Mesendoderm (in vitro differentiated cells): ENCODE results near the gene SPOCK1.

ENCODE experiments used
- DNase-seq: peaks from one replicate; pipeline ENCODE4 v3.0.0; 2013
- H2AK5ac ChIP-seq: 2 replicates; pipeline ENCODE4 v1.6.1; 2013; ENCODE audit warnings: low read length, inconsistent platforms
- H2BK120ac ChIP-seq: 2 replicates; pipeline ENCODE4 v1.6.1; 2013; ENCODE audit warnings: low read depth, mild to moderate bottlenecking, low read length, moderate library complexity, mixed read lengths
- H2BK15ac ChIP-seq: replicated peaks from 2 replicates; pipeline ENCODE4 v1.6.1; 2013; ENCODE audit warnings: low read depth, mild to moderate bottlenecking, moderate library complexity
- H2BK5ac ChIP-seq: 2 replicates; pipeline ENCODE4 v1.6.1; 2013; ENCODE audit warnings: low read length, inconsistent platforms
- H3K18ac ChIP-seq: 2 replicates; pipeline ENCODE4 v1.6.1; 2013; ENCODE audit warnings: mild to moderate bottlenecking, low read length, mixed read lengths
- H3K23ac ChIP-seq: one replicate; pipeline ENCODE4 v1.6.1; 2013; ENCODE audit warnings: low read length
- H3K27ac ChIP-seq: 2 replicates; pipeline ENCODE4 v1.5.1; 2013; ENCODE audit warnings: low read depth, mild to moderate bottlenecking, inconsistent platforms, low read length, moderate library complexity
- H3K27me3 ChIP-seq: 2 replicates; pipeline ENCODE4 v1.6.1; 2013; ENCODE audit warnings: low read length, control low read depth, mild to moderate bottlenecking, inconsistent platforms; ENCODE audit not compliant: insufficient read depth, poor library complexity
- H3K36me3 ChIP-seq: 2 replicates; pipeline ENCODE4 v1.6.1; 2013; ENCODE audit warnings: low read length, inconsistent platforms; ENCODE audit not compliant: control insufficient read depth, insufficient read depth
- H3K4ac ChIP-seq: one replicate; pipeline ENCODE4 v1.6.1; 2013; ENCODE audit warnings: low read depth, mild to moderate bottlenecking, low read length, moderate library complexity
- H3K4me1 ChIP-seq: 2 replicates; pipeline ENCODE4 v1.6.1; 2013; ENCODE audit warnings: low read depth, low read length, inconsistent platforms; ENCODE audit not compliant: control insufficient read depth
- H3K4me2 ChIP-seq: 2 replicates; pipeline ENCODE4 v1.6.1; 2013; ENCODE audit warnings: low read length
- H3K4me3 ChIP-seq: 2 replicates; pipeline ENCODE4 v1.5.1; 2013; ENCODE audit warnings: mild to moderate bottlenecking, low read length
- H3K56ac ChIP-seq: one replicate; pipeline ENCODE4 v1.6.1; 2013; ENCODE audit warnings: low read length
- H3K79me1 ChIP-seq: 2 replicates; pipeline ENCODE4 v1.6.1; 2013; ENCODE audit warnings: low read length, inconsistent platforms
- H3K79me2 ChIP-seq: 2 replicates; pipeline ENCODE4 v1.6.1; 2013; ENCODE audit warnings: mild to moderate bottlenecking, low read length; ENCODE audit not compliant: control insufficient read depth, insufficient read depth
- H3K9ac ChIP-seq: 2 replicates; pipeline ENCODE4 v1.6.1; 2013; ENCODE audit warnings: low read length, inconsistent platforms
- H4K5ac ChIP-seq: one replicate; pipeline ENCODE4 v1.6.1; 2013; ENCODE audit warnings: low read length
- H4K8ac ChIP-seq: one replicate; pipeline ENCODE4 v1.6.1; 2013; ENCODE audit warnings: low read depth, mild to moderate bottlenecking, control low read depth, low read length, moderate library complexity
- WGBS: extraction: QIAGEN DNeasy Blood & Tissue Kit; methylation state at CpG from one replicate; pipeline ENCODE4 v1.1.7; 2013; ENCODE audit warnings: low lambda C conversion rate, missing lambda C conversion rate; ENCODE audit not compliant: insufficient coverage; ENCODE audit errors: extremely low coverage; 5-methylcytosine and 5-hydroxymethylcytosine counted together

SPOCK1 gene

DNA sequence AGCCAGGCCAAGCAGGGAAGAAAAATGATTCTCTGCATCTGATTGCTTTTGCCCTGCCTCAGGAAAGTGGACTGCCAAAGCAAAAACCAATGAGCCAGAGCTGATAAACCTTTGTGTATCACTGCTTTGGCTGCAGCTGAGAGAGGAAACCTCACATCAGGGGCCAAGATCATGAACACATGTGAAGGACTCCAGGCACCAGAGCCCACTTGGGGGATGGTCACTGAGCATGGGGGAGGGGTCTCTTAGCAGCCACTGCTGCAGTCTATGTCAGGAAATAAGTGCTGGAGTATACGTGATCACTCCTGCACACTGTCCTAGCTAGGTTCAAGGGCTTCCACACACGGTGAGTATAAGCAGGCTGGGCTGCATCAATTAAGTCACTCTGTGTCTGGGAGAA is 229.9 kb downstream of the SPOCK1 start:
- DNase-seq: no peak
- Histone ChIP-seq H3K23ac (no peak overlapping the region), H2BK15ac (no peak overlapping the region), H3K18ac (no peak overlapping the region), H3K79me2 (no peaks in the 10 kb centered on the region), H2BK120ac (no peak overlapping the region), H4K5ac (no peak overlapping the region), H3K4ac (no peak overlapping the region), H3K27ac (no peak overlapping the region), H3K56ac (no peak overlapping the region), H3K4me3 (no peak overlapping the region), H3K4me2 (no peak overlapping the region), H3K27me3 (no peaks in the 10 kb centered on the region), H2BK5ac (no peak overlapping the region), H3K4me1 (peaks cover 4% of the 10 kb centered on the region), H3K79me1 (no peaks in the 10 kb centered on the region), H3K9ac (no peak overlapping the region), H2AK5ac (no peak overlapping the region), H3K36me3 (no peaks in the 10 kb centered on the region), H4K8ac (no peak overlapping the region)
- no CpG with 5 or more reads among the region's 2 CpGs for WGBS

DNA sequence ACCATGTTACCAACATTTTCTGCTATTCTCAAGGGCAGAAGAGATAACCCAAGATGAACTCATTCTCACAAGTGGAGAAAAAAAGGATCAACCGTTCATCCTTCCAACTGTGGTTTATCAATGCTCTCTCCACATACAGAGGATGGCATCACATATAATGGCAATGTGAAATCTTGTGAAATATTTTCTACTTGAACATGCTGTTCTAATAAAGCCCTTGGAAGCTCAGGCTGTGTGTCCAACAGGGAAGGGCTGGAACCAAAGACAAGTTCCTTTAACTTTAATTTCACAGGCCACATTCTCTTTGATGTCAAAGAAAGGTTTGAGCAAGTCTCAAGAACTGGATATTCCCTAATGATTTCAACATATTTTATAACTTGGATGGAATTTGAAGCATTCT is 230.5 kb downstream of the SPOCK1 start:
- H3K23ac ChIP-seq: no peak overlapping the region
- no peak overlapping the region for H2AK5ac ChIP-seq
- no peak for DNase-seq
- no peaks in the 10 kb centered on the region for H3K79me1 ChIP-seq
- no CpG with 5 or more reads among the region's 1 CpG for WGBS
- no peak overlapping the region for H3K4ac ChIP-seq
- H3K27ac ChIP-seq: no peak overlapping the region
- no peaks in the 10 kb centered on the region for H3K27me3 ChIP-seq
- no peak overlapping the region for H2BK120ac ChIP-seq
- no peaks in the 10 kb centered on the region for H3K36me3 ChIP-seq
- no peak overlapping the region for H3K9ac ChIP-seq
- H3K79me2 ChIP-seq: no peaks in the 10 kb centered on the region
- H3K56ac ChIP-seq: no peak overlapping the region
- H4K5ac ChIP-seq: no peak overlapping the region
- H3K4me2 ChIP-seq: no peak overlapping the region
- H3K18ac ChIP-seq: no peak overlapping the region
- H3K4me1 ChIP-seq: peaks cover 4% of the 10 kb centered on the region
- no peak overlapping the region for H2BK5ac ChIP-seq
- H2BK15ac ChIP-seq: no peak overlapping the region
- H3K4me3 ChIP-seq: no peak overlapping the region
- H4K8ac ChIP-seq: no peak overlapping the region

DNA sequence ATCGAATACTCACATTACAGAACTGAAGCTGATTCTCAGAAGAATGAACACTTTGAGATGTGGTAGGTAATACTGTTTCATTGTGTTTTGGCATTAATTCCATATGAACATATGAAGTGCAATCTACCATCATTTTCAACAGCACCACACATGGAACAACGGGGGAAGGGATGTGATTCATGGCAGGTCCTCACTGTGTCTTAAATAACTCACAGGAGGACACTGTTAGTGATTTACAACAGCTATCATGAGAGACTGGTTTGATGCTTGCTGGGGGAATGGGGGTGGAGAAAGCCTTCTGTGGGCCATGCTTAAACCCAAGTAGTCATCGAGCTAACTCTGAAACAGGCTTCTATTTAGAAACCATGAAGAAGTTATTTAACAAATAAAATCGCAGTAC is 232.9 kb downstream of the SPOCK1 start:
- Histone ChIP-seq H3K18ac (no peak overlapping the region), H3K56ac (no peak overlapping the region), H2BK120ac (no peak overlapping the region), H3K27me3 (no peaks in the 10 kb centered on the region), H3K4me3 (no peak overlapping the region), H3K36me3 (no peaks in the 10 kb centered on the region), H3K4ac (no peak overlapping the region), H3K79me1 (no peaks in the 10 kb centered on the region), H3K9ac (no peak overlapping the region), H2BK5ac (no peak overlapping the region), H2AK5ac (no peak overlapping the region), H2BK15ac (no peak overlapping the region), H3K4me2 (no peak overlapping the region), H4K5ac (no peak overlapping the region), H3K23ac (no peak overlapping the region), H4K8ac (no peak overlapping the region), H3K27ac (no peak overlapping the region), H3K4me1 (peaks cover 4% of the 10 kb centered on the region), H3K79me2 (no peaks in the 10 kb centered on the region)
- DNase-seq: no peak
- WGBS: no CpG with 5 or more reads among the region's 4 CpGs

DNA sequence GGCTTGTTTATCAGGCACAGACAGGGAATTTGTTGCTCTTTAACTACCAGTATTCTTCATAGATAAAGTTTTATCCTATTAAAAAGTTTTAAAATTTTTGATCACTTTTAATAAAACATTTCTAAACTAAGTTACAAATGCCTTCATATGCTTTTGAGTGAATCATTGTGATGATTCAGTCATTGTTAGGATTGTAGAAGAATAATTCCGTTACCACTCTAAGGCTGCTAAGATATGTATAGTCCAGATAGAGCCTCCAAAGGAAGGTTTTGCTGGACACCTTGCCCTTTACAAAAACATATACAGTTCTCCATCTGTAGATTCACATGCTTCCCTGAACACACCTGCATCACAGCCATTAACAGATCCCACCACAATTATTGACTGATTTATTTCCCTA is 233.7 kb downstream of the SPOCK1 start:
- Histone ChIP-seq H3K18ac (no peak overlapping the region), H2BK5ac (no peak overlapping the region), H3K4me1 (peaks cover 4% of the 10 kb centered on the region), H3K4me2 (no peak overlapping the region), H3K79me2 (no peaks in the 10 kb centered on the region), H3K4ac (no peak overlapping the region), H3K27ac (no peak overlapping the region), H2AK5ac (no peak overlapping the region), H2BK120ac (no peak overlapping the region), H3K4me3 (no peak overlapping the region), H4K8ac (no peak overlapping the region), H3K9ac (no peak overlapping the region), H3K56ac (no peak overlapping the region), H2BK15ac (no peak overlapping the region), H3K27me3 (no peaks in the 10 kb centered on the region), H3K23ac (no peak overlapping the region), H3K79me1 (no peaks in the 10 kb centered on the region), H3K36me3 (no peaks in the 10 kb centered on the region), H4K5ac (no peak overlapping the region)
- WGBS: no CpG with 5 or more reads among the region's 1 CpG
- no peak for DNase-seq

DNA sequence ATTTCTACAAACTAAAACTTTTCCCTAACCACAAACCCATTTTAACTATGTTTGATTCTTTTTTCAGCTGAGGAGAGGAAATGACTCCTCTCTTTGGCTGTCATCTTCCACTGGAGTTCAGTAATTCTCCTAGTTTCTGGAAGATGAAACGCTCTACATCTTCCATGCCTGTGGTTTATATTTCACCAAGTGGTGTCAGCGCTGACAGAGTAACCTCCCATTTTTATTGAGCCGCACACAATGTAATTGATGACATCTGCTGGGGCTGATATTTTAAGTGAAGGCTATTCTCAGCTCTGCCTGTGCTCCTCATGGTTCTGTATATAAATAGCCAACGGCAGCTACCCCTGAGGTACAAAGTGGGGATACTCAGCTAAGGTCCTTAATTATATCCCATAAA is 234.6 kb downstream of the SPOCK1 start:
- no peak for DNase-seq

DNA sequence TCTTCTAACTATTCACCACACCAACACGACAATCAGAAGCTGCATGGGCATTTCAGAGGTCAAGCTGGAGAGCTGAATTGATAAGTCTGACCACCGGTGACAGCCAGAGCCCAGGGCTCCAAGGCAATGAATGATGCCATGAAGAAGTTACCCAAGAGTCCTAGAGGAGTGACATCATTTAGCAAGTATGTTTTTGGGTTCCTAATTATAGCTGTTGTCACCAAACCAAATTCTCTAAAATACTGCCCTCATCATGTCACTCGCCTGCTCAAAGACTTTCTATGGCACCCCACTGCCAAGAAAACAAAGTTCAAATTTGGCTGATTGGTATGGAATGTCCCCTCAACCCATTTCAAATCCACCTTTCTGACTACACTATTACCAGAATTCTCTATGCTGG is 235.1 kb downstream of the SPOCK1 start:
- H3K9ac ChIP-seq: no peak overlapping the region
- peaks cover under 1% of the 10 kb centered on the region for H3K4me1 ChIP-seq
- H3K27me3 ChIP-seq: no peaks in the 10 kb centered on the region
- H2BK5ac ChIP-seq: no peak overlapping the region
- H3K56ac ChIP-seq: no peak overlapping the region
- H4K5ac ChIP-seq: no peak overlapping the region
- H3K18ac ChIP-seq: no peak overlapping the region
- H3K4me3 ChIP-seq: no peak overlapping the region
- no peak overlapping the region for H2BK15ac ChIP-seq
- no peak overlapping the region for H3K27ac ChIP-seq
- no peak overlapping the region for H4K8ac ChIP-seq
- H3K36me3 ChIP-seq: no peaks in the 10 kb centered on the region
- H3K79me1 ChIP-seq: no peaks in the 10 kb centered on the region
- H3K4ac ChIP-seq: no peak overlapping the region
- no peak overlapping the region for H2AK5ac ChIP-seq
- WGBS: no CpG with 5 or more reads among the region's 3 CpGs
- H2BK120ac ChIP-seq: no peak overlapping the region
- H3K4me2 ChIP-seq: no peak overlapping the region
- H3K23ac ChIP-seq: no peak overlapping the region
- H3K79me2 ChIP-seq: no peaks in the 10 kb centered on the region
- peak; percentile 8 for DNase-seq

More for the DNA sequence above, 234.6 kb downstream of the SPOCK1 start:
- H3K4me2 ChIP-seq: no peak overlapping the region
- no peak overlapping the region for H3K4ac ChIP-seq
- no peak overlapping the region for H3K4me3 ChIP-seq
- H3K56ac ChIP-seq: no peak overlapping the region
- H2BK5ac ChIP-seq: no peak overlapping the region
- H3K18ac ChIP-seq: no peak overlapping the region
- H3K27me3 ChIP-seq: no peaks in the 10 kb centered on the region
- H3K27ac ChIP-seq: no peak overlapping the region
- no peak overlapping the region for H4K8ac ChIP-seq
- H3K36me3 ChIP-seq: no peaks in the 10 kb centered on the region
- H3K79me1 ChIP-seq: no peaks in the 10 kb centered on the region
- H3K4me1 ChIP-seq: peaks cover 4% of the 10 kb centered on the region
- H3K23ac ChIP-seq: no peak overlapping the region
- H2BK120ac ChIP-seq: no peak overlapping the region
- H3K9ac ChIP-seq: no peak overlapping the region
- H4K5ac ChIP-seq: no peak overlapping the region
- no peak overlapping the region for H2BK15ac ChIP-seq
- no peak overlapping the region for H2AK5ac ChIP-seq
- no peaks in the 10 kb centered on the region for H3K79me2 ChIP-seq
- no CpG with 5 or more reads among the region's 4 CpGs for WGBS
